Measurements from ENCODE around the gene PRPF40B.

PRPF40B gene

DNA sequence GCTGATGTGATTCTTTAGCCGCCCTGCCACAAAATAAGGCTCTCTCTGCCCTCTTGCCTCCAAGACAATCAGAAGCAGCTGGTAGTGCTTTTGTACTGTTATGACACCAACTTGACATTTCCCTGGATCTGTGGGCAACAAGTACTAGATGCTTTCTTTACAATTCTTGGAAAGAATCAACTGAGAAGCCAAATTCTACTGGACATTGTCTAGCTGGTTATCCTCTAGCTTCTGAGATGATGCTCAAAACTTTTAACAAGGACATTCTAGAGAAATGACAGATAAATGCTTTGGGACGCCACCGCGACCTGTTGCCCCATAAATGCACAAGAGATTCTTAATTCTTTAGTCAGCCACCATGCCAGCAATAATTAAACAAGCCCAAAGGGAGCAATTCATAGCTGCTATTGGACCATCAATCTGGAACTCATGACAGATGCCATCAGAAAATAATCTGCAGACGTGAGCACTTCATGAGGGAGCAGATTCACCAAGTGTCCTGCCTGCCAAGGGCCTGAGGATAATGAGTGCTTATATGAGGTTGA is 61.0 kb downstream of the PRPF40B start:
- no peak for DNase-seq (ENCODE audit: low read depth in 2 of 2)

GRCh38 chr12:49687941-49688340 is 64.6 kb downstream of the PRPF40B start:
- no peak for DNase-seq (ENCODE audit: low read depth in 2 of 2)

DNA sequence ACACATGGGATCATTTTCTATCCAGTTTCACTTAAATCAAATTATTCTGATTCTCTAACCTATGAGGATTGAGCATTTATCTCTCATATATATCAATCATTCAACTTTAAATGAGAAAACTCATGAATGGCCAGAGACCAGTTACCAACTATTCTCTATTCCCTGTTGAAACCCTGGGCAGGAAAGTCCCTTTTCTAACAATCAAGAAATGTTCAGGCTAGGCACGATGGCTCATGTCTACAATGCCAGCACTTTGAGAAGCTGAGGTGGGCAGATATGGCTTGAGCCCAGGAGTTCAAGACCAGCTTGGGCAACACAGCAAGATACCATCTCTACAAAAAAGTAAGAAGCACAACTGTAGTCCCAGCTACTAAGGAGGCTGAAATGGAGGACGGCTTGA is 65.9 kb downstream of the PRPF40B start:
- no peak for DNase-seq (ENCODE audit: low read depth in 2 of 2)

DNA sequence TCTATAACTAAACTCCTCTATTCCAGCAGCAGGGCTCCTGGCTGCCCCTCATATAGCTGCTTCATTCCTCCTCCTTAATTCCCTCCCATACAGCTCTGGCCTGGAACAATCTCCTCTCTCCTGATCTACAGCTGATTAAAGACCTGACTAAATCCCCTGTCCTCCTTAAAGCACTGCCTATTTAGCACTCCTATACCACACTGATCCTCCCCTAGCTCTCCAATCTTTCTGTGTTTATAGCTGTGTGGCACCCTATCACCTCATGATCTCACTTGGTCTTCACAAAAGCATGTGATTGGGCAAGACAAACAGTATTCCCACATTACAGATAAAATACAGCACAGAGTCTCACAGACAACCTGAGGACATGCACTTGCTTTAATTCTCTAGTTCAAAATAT is 66.4 kb downstream of the PRPF40B start:
- DNase-seq (ENCODE audit: low read depth in 2 of 2), result no peak

DNA sequence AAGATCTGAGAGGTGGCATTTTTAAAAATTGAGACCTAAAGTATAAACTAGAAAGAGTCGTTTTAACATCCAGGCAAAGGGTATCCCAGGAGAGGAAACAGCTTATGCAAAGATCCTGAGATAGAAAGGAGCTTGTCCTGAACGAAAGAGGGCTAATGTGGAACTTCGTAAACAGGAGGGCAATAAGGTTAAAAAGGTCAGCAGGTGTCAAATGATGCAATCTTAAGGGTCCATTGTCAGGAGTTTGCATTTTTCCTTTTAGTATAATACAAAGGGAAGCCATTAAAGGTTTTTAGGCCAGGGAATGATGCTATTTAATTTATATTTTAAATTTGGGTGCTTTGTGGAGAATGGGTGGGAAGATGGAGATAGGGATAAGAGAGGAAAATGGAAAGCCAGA is 69.5 kb downstream of the PRPF40B start:
- DNase-seq (ENCODE audit: low read depth in 2 of 2), result no peak

DNA sequence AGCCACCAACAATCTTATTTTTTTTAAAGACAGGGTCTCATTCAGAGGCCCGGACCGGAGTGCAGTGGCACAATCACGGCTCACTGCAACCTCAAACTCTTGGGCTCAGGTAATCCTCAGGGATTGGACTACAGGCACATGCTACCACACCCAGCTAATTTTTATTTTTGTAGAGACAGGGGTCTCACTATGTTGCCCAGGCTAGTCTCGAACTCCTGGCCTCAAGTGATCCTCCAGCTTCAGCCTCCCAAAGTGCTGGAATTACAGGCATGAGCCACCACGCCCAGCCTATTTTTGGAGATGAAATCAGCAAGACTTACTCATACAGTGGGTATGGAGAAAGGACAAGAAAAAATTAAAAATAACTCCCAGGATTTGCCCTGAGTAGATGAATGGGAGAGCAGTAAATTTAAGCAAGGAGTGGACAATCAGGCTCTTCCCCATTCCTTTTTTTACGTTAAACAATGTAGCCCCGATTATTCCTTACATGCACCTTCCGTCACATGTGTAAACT is 70.6 kb downstream of the PRPF40B start:
- DNase-seq (ENCODE audit: low read depth in 2 of 2), result no peak

Data from stimulated activated CD4-positive, alpha-beta T cell treated with anti-CD3 and anti-CD28 coated beads, Interleukin-1b, Interleukin-23, amount 100 ng/mL, for 4 hours (primary cell).